ENCODE data around the gene PRLH.

DNA sequence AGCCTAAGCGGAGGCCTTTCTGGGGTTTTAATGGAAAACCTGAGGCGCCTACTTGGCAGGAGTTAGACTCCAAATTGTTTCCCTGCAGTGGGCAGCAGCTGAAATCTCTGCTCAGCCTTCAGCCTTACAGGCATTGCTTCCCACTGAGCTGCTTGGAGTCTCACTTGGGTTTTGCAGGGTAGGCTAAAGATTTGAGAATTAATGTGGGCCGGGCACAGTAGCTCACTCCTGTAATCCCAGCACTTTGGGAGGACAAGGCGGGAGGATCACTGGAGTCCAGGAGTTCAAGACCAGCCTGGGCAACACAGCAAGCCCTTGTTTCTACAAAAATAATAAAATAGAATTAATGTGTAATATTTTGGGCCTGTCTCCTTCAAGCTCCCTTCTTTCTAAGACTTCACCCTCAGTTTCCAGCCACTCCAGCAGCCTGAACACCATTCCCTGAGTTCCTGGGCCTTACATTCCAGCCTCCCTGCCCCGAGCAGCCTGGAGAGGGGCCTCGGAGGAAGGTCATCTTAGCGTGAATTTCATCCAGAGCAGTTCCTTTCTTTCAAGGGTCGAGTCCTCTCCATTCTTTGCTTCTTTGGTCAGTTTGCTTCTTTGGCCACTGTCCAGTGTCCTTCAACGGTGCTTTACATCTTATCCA is 33.2 kb downstream of the PRLH start:
- TF ChIP-seq CTCF (IDR thresholded peaks at IDR 0.05) (no peak), POLR2A (IDR thresholded peaks at IDR 0.05) (no peak)
